ENCODE results near the gene STOM.

DNA sequence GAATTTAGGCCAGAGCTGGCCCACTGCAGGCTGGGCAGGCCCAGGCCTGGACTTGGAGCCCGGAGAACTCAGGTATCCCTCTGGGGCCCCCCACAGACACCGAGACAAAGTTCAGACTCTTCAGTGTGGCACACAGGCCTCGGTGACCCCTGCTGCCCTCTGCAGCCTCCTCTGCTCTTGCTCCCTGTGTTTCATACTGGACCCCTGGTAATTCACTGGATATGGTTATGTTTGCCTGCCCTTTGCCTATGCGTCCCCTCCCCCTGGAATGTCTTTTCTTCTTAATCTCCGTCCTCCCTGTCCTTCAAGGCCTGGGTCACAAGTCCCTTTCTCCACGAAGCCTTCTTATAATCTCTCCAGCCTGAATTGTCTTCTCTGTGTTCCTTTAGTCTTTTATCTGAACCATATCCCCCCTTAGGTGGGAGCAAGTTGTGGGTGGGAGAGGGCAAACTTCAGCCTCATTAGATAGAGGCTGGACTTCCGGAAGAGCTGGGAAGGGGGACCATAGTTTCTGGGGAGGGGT is 72.0 kb downstream of the STOM start:
- TF ChIP-seq CTCF (IDR thresholded peaks at IDR 0.05) (no peak), POLR2A (IDR thresholded peaks at IDR 0.05) (no peak)

Measured in body of pancreas (tissue), 4 donors.